COLO829 (cell line): ENCODE measurements around the gene SCYL3.
A peak's percentile ranks its signal among the peaks of the same experiment; 100 is the strongest.
"Not testable (repeated sequence)": the region's sequence is repeated elsewhere in the genome, so short reads cannot be mapped to it uniquely, and the experiment has no call there.

Experiments used
- DNase-seq: peaks from one replicate; pipeline ENCODE4 v3.0.0; 2012; ENCODE audit warnings: low spot score

SCYL3 gene

DNA sequence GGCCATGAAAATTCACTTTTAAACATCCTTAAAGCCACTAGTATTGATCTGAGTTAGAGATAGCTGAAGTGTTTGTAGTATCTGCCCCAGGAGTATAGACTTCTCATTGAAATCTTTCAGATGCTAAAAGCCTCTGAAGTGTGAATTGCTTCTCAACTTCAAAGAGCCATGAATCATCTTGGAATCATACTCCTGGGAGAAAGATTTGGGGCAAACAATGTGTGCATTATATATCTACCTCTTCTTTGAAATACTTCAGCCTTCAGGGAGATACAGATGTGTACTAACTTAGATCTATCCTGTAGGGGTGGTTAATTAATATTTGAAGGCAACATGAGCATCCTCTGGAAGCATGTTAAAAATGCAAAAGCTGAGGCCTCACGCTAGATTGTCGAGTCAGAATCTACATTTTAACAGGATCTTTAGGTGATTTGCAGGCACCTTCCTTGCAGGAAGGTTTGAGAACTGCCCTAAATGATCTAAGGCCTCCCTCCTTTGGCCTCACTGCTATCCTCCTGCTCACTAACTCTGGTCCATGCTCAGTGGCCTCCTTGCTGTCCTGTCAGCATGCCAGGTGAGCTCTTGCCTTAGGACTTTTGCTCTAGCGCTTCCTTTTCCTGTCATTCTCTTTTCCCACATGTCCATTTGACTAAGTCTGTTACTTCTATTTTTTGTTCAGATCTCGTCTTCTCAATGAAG is 6.0 kb upstream of the SCYL3 start:
- DNase-seq, result peak; percentile 86

DNA sequence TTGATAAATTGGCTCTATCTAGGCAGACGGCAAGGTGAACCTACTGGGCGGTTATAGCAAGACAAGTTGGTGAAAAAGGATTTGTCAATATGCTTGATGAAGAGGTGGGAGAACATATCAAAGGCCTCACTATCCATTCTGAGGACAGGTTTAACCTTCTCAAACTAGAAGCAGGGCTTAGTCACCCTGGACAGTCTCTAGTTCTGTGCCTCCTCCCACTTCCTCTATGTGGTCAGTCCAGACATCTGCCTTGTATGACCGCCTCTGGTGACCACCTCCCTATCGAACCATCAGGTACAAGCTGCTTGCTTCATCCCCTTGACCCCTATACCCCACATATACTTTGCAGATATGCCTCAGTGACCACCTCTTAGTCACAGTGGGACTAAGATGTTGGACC is 2.3 kb upstream of the SCYL3 start:
- no peak for DNase-seq

- DNase-seq, result no peak
These were observed 889 bp upstream of the SCYL3 start for GRCh38 chr1:169894424-169895145.

GRCh38 chr1:169892927-169893644 is 610 bp downstream of the SCYL3 start:
- DNase-seq, result peak; percentile 31

- no peak for DNase-seq
These were observed 1.3 kb downstream of the SCYL3 start for GRCh38 chr1:169892176-169892926.

- DNase-seq, result no peak
These were observed 2.2 kb downstream of the SCYL3 start for GRCh38 chr1:169891539-169891885.

DNA sequence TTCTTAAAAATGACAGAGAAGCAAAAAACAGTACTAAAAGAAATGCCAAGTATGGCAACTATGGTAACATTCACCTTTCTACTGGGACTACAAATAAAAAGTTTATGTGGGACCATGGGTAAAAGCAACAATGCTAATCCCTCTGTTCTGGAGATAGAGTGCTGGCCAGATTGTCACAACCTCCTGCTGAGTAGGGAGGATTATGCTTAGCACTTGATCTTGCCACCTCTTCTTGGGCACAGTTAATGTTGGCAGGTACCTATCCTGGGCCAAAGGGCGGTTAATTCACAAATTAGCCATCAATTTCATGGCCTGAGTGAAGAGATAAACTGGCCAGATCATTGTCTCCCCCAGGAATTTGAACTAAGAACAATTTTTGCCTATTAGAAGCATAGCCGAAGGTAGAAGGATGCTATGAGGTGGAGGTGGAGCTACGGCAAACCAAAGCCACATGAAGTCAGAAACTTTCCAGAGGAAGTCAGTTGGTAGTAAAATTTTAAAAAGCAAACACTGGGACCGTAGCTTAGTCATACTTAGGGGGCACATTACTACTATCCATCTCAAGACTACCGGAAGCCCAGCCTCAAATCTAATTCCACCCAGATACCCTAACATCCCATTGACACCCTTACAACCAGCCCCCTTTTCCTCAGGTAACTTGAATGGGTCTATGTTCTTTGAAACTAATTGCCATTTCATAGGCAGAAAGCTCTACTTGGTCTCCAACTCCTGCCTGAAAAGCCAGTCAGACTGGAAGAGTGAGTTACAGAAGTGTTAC is 2.7 kb downstream of the SCYL3 start:
- DNase-seq, result no peak

DNA sequence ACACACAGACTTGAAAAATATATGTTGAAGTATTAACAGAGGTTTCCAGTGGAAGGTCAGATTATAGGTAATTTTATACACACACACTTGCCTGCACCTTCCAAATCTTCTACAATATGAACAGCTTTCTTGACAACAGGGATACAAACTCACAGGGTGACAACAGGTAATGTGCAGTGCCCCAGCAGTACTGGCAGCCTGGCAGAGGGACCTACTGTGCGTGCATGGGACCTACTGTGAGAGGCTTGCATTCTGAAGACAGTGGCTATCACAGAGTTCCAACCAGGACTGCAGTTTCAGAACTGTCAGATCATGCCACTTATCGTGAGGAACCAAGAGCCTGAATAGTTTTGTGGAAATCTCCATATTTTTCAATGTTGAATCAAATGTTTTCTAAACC is 3.8 kb downstream of the SCYL3 start:
- DNase-seq, result no peak

- no peak for DNase-seq
These were observed 6.8 kb downstream of the SCYL3 start for GRCh38 chr1:169886931-169887330.

GRCh38 chr1:169886422-169886821 is 7.3 kb downstream of the SCYL3 start:
- DNase-seq, result no peak

DNA sequence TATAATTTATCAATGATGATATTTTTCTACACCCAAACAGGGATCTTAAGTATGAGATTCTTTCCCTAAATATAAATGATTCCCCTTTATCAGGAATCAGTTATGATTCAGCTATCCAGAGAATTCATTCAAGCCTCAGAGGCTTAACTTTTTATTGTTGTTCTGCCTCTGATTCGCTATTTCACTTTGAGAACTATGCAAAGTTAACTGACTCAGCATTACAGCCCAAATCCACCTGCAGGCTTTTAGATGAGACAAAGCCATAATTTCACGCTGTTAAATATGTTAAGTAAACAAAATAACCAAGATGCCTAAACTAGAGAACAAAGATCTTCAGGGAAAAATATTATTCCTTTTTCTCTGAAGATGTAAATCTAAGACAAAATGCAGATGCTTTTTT is 8.5 kb downstream of the SCYL3 start:
- DNase-seq, result no peak

DNA sequence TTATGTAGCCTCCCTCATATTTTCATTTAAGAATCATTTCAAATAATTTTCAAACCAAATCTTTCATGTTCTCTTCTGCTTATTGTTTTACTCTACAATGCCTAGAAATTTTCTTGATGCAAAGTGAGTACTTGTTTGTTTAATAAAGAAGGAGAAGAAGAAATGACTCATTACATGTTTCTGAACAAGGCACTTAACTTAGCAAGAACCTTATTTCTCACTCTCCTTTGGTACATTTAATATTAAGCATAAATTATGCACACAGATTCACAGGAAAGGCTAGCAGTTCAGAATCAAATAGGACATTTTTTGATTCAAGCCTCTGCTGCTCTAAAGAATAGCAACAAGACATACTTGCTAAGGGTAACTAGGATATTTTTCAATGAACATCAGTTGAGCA is 9.1 kb downstream of the SCYL3 start:
- DNase-seq, result no peak

DNA sequence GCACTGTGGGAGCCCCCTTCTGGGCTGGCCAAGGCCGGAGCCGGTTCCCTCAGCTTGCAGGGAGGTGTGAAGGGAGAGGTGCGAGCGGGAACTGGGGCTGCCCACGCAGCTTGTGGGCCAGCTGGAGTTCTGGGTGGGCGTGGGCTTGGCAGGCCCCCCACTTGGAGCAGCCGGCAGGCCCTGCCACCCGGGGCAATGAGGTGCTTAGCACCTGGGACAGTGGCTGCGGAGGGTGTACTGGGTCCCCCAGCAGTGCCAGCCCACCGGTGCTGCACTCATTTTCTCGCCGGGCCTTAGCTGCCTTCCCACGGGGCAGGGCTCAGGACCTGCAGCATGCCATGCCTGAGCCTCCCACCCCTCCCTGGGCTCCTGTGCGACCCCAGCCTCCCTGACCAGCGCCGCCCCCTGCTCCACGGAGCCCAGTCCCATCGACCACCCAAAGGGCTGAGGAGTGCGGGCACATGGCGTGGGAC is 11.6 kb downstream of the SCYL3 start:
- DNase-seq, result no peak

DNA sequence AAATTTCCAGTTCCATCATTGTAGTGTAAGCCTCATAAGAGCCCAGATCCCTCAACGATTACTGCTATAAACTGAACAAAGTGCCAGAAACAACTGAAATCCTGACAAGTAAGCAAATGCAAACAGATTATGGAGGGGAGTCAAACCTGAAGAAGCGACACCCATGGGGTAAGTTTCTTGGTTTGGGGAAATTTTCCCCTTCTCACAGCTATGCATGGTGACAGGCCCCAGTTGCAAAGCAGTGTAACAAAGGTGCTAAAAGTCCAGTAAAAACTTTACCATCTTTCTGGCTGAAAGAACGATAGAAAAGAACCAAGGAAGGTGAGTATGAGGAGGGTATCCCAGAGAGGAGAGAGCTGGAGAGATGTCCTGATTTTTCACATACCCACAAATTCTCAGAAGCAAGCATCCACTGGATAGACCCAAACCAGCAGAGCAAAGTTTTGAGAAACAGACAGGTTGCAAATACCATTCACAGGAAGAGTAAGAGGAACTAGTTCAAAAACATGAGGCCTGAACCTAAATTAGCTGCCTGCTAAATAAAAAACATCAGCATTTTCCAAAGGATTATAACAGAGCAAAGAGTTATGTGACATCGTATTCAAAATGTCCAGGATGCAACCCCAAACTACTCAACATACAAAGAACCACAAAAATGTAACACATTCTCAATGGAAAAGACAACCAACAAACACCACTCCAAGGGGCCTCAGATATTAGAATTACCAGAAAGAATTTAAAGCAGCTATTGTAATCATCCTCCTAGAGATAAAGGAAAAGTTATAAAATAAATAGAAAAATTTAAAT is 14.5 kb downstream of the SCYL3 start:
- no peak for DNase-seq

GRCh38 chr1:169878498-169878897 is 15.2 kb downstream of the SCYL3 start:
- no peak for DNase-seq

- DNase-seq, result no peak
These were observed 15.8 kb downstream of the SCYL3 start for GRCh38 chr1:169877800-169878491.

DNA sequence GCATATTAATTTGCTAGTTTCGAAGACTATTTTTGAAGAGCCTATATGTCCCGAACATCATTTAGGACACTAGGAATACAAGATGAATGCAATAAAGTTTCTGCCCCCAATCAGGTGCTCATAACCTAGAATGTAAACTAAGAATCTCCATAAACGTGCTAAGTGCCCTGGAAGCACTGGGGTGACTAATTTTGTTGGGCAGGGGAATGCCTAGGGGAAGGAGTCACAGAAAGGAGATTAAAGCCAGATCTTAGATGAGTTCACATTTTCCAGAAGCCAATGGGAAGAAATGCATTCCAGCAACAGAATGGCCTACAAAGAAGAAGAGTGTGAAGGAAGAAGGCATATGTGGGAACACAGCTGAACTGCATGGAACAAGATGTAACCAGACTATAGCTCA is 19.5 kb downstream of the SCYL3 start:
- DNase-seq, result no peak

DNA sequence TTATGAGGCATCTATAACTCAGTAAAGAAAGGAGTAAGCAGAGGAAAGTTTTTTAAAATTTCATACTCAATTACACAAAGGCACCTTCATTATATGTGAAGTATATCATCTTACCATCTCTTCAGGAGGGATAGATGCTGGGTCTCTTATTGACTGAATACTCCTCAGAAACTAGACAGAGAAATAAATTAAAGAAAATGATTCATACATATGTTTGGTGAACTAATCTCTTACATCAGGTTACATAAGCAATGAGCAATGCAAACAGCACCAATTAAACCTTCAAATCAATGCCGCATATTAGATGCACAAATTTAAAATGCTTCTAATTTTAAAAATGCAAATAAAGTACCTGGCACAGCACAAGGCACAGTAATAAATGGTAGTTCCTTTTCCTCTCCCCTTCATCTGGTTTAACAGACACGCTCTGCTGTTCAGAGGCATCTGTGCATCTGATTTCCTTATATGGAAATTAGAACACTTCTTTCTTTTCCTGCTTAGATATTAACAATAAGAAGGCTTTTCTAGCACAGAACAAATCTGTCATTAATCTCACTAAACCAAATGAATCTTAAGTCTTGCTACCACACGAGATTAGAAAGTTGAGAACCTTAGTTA is 20.0 kb downstream of the SCYL3 start:
- DNase-seq, result no peak

DNA sequence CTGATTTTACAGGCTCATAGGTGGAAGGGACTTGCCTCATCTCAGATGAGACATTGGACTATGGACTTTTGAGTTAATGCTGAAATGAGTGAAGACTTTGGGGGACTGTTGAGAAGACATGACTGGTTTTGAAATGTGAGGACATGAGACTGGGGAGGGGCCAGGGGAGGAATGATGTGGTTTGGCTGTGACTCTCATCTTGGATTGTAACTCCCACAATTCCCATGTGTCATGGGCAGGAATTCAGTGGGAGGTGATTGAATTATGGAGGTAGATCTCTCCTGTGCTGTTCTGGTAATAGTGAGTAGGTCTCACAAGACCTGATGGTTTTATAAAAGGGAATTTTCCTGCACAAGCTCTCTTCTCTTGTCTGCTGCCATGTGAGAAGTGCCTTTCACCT is 20.8 kb downstream of the SCYL3 start:
- no peak for DNase-seq

GRCh38 chr1:169871988-169872387 is 21.7 kb downstream of the SCYL3 start:
- DNase-seq, result not testable (repeated sequence)
